D721Med (cell line): ENCODE measurements around the gene PVR.
"Not testable (repeated sequence)": the region's sequence is repeated elsewhere in the genome, so short reads cannot be mapped to it uniquely, and the experiment has no call there.

Experiments
- DNase-seq: peaks from one replicate; pipeline ENCODE4 v3.0.0; 2011; ENCODE audit warnings: low spot score; ENCODE audit not compliant: insufficient read length
- FAIRE-seq: peaks from 2 replicates; lab custom pipeline; 2011; peaks lifted over from hg19 to GRCh38; lab: Jason Lieb, UNC
- TF ChIP-seq, protein P1 (sequence below): IDR thresholded peaks from 2 replicates; pipeline ENCODE4 v1.5.1; 2012; ENCODE audit warnings: mild to moderate bottlenecking, control low read depth; ENCODE audit not compliant: insufficient read depth; ENCODE audit errors: missing control alignments

PVR gene

DNA sequence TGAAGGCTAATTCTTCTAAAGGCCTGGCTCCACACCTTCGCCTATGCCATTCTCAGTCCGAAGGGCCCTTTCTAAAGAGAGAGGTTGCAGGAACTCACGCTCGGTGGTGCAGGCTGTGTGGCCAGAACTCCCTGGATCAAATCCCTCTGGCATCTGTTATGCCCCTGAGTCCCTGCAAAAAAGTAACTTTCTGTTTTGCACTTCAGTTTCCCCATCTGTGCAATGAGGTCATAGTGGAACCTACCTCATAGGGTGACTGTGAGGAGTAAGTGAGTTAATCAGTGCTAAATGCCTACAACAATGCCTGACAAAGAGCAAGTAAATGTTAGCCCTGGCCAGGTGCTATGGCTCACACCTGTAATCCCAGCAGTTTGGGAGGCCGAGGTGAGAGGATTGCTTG, 23.0 kb upstream of the PVR start:
- TF ChIP-seq, protein P1, sequence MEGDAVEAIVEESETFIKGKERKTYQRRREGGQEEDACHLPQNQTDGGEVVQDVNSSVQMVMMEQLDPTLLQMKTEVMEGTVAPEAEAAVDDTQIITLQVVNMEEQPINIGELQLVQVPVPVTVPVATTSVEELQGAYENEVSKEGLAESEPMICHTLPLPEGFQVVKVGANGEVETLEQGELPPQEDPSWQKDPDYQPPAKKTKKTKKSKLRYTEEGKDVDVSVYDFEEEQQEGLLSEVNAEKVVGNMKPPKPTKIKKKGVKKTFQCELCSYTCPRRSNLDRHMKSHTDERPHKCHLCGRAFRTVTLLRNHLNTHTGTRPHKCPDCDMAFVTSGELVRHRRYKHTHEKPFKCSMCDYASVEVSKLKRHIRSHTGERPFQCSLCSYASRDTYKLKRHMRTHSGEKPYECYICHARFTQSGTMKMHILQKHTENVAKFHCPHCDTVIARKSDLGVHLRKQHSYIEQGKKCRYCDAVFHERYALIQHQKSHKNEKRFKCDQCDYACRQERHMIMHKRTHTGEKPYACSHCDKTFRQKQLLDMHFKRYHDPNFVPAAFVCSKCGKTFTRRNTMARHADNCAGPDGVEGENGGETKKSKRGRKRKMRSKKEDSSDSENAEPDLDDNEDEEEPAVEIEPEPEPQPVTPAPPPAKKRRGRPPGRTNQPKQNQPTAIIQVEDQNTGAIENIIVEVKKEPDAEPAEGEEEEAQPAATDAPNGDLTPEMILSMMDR, result no peak
- DNase-seq (no peak), FAIRE-seq (no peak)

DNA sequence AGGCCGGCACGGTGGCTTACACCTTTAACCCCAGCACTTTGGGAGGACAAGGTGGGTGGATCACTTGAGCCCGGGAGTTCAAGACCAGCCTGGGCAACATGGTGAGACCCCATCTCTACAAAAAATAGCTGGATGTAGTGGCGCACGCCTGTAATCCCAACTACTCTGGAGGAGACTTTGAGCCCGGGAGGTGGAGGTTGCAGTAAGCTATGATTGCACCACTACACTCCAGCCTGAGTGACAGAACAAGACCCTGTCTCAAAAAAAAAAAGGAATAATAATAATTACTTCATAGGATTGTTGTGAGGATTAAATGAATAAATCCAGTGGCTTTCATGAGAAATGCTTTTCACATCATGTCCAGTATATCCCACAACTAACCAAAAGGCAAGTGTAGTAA, 22.3 kb upstream of the PVR start:
- no peak for DNase-seq
- FAIRE-seq, result no peak
- TF ChIP-seq, protein P1, result no peak

GRCh38 chr19:44623080-44623479, 20.6 kb upstream of the PVR start:
- FAIRE-seq (no peak), DNase-seq (no peak)
- TF ChIP-seq, protein P1, result no peak

- FAIRE-seq, result no peak
- TF ChIP-seq, protein P1, result no peak
- no peak for DNase-seq
These were observed 20.1 kb upstream of the PVR start for GRCh38 chr19:44623626-44624025.

- TF ChIP-seq, protein P1, result no peak
- DNase-seq (no peak), FAIRE-seq (no peak)
These were observed 18.8 kb upstream of the PVR start for GRCh38 chr19:44624840-44625354.

DNA sequence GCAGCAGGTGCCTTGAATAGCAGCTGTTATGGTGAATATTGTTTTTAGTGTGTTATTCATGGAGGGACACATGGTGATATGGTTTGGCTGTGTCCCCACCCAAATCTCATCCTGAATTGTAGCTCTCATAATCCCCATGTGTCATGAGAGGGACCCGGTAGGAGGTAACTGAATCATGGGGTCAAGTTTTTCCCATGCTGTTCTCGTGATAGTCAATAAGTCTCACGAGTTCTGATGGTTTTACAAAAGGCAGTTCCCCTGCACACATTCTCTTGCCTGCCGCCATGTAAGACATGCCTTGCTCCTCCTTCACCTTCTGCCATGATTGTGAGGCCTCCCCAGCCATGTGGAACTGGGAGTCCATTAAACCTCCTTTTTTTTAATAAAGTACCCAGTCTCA, 18.1 kb upstream of the PVR start:
- not testable (repeated sequence) for DNase-seq, FAIRE-seq

- TF ChIP-seq, protein P1, result no peak
- FAIRE-seq (no peak), DNase-seq (no peak)
These were observed 17.6 kb upstream of the PVR start for GRCh38 chr19:44626048-44626624.
